ENCODE data around the gene MELK.

The MELK gene

GRCh38 chr9:36551129-36551528 lies 21.6 kb upstream of the MELK start:
- no peaks in the 10 kb centered on the region for H3K27me3 ChIP-seq (ENCODE audit: control insufficient read depth in 3 of 3, insufficient read depth in 3 of 3, low read depth in 1 of 3, low read length in 3 of 3)
- no peak overlapping the region for H2AK5ac ChIP-seq (ENCODE audit: low read depth, low read length)
- DNase-seq (ENCODE audit: low spot score): no peak
- no peaks in the 10 kb centered on the region for H3K36me3 ChIP-seq (replicated peaks in 1 of 2; ENCODE audit: control insufficient read depth in 2 of 2, insufficient read depth in 2 of 2, low read length in 2 of 2)
- H3K18ac ChIP-seq (ENCODE audit: low read length): no peak overlapping the region
- H3K27ac ChIP-seq (replicated peaks; ENCODE audit: low read length): no peak overlapping the region
- H2BK15ac ChIP-seq (ENCODE audit: low read length): no peak overlapping the region
- H3K4me3 ChIP-seq (ENCODE audit: low read length in 2 of 2): no peak overlapping the region
- no peak overlapping the region for H4K91ac ChIP-seq (ENCODE audit: low read depth, low read length, poor library complexity)
- no peak overlapping the region for H3K23ac ChIP-seq (ENCODE audit: low read depth, low read length, poor library complexity)
- H3K4me1 ChIP-seq (ENCODE audit: control insufficient read depth in 2 of 2, insufficient read depth in 1 of 2, low read depth in 1 of 2, low read length in 2 of 2): no peaks in the 10 kb centered on the region
- no peak overlapping the region for H2BK120ac ChIP-seq (ENCODE audit: low read depth, low read length)
- no peak overlapping the region for H3K9ac ChIP-seq (ENCODE audit: low read depth, low read length, poor library complexity)
- H2BK12ac ChIP-seq (ENCODE audit: low read length): no peak overlapping the region
- H3K4me2 ChIP-seq (ENCODE audit: insufficient read depth, low read length, poor library complexity, severe bottlenecking): no peak overlapping the region
- H3K14ac ChIP-seq (ENCODE audit: low read length): no peak overlapping the region
- no CpG with 5 or more reads among the region's 3 CpGs for WGBS, 2 donors (ENCODE audit: extremely low coverage in 2 of 2, insufficient read length in 2 of 2, insufficient replicate concordance in 1 of 2)
- H2AFZ ChIP-seq (ENCODE audit: low read length): no peak overlapping the region
- no peak overlapping the region for H4K8ac ChIP-seq (ENCODE audit: low read depth, low read length)
- no peak overlapping the region for H2BK5ac ChIP-seq (ENCODE audit: low read length)
- H3K9me3 ChIP-seq (replicated peaks in 1 of 2; ENCODE audit: control insufficient read depth in 2 of 2, insufficient read depth in 1 of 2, low read depth in 1 of 2, low read length in 2 of 2): no peaks in the 10 kb centered on the region
- H3K79me1 ChIP-seq (ENCODE audit: low read depth, low read length): no peaks in the 10 kb centered on the region
- H3K4ac ChIP-seq (ENCODE audit: low read length): no peak overlapping the region

- no peak overlapping the region for H2BK120ac ChIP-seq (ENCODE audit: low read depth, low read length)
- H3K36me3 ChIP-seq (replicated peaks in 1 of 2; ENCODE audit: control insufficient read depth in 2 of 2, insufficient read depth in 2 of 2, low read length in 2 of 2): no peaks in the 10 kb centered on the region
- H3K23ac ChIP-seq (ENCODE audit: low read depth, low read length, poor library complexity): no peak overlapping the region
- H2BK5ac ChIP-seq (ENCODE audit: low read length): no peak overlapping the region
- DNase-seq (ENCODE audit: low spot score): no peak
- H3K4me1 ChIP-seq (ENCODE audit: control insufficient read depth in 2 of 2, insufficient read depth in 1 of 2, low read depth in 1 of 2, low read length in 2 of 2): no peaks in the 10 kb centered on the region
- H2AK5ac ChIP-seq (ENCODE audit: low read depth, low read length): no peak overlapping the region
- H3K18ac ChIP-seq (ENCODE audit: low read length): no peak overlapping the region
- H3K4me3 ChIP-seq (ENCODE audit: low read length in 2 of 2): no peak overlapping the region
- H3K14ac ChIP-seq (ENCODE audit: low read length): no peak overlapping the region
- H3K79me1 ChIP-seq (ENCODE audit: low read depth, low read length): no peaks in the 10 kb centered on the region
- no peak overlapping the region for H3K9ac ChIP-seq (ENCODE audit: low read depth, low read length, poor library complexity)
- H2BK12ac ChIP-seq (ENCODE audit: low read length): no peak overlapping the region
- H3K4ac ChIP-seq (ENCODE audit: low read length): no peak overlapping the region
- no peak overlapping the region for H3K27ac ChIP-seq (replicated peaks; ENCODE audit: low read length)
- no peak overlapping the region for H3K4me2 ChIP-seq (ENCODE audit: insufficient read depth, low read length, poor library complexity, severe bottlenecking)
- H4K91ac ChIP-seq (ENCODE audit: low read depth, low read length, poor library complexity): no peak overlapping the region
- no peaks in the 10 kb centered on the region for H3K27me3 ChIP-seq (ENCODE audit: control insufficient read depth in 3 of 3, insufficient read depth in 3 of 3, low read depth in 1 of 3, low read length in 3 of 3)
- H2AFZ ChIP-seq (ENCODE audit: low read length): no peak overlapping the region
- no peaks in the 10 kb centered on the region for H3K9me3 ChIP-seq (replicated peaks in 1 of 2; ENCODE audit: control insufficient read depth in 2 of 2, insufficient read depth in 1 of 2, low read depth in 1 of 2, low read length in 2 of 2)
- H4K8ac ChIP-seq (ENCODE audit: low read depth, low read length): no peak overlapping the region
- WGBS, 2 donors (ENCODE audit: extremely low coverage in 2 of 2, insufficient read length in 2 of 2, insufficient replicate concordance in 1 of 2): no CpG with 5 or more reads among the region's 6 CpGs
- no peak overlapping the region for H2BK15ac ChIP-seq (ENCODE audit: low read length)
These were observed 20.8 kb upstream of the MELK start for GRCh38 chr9:36551910-36552309.

GRCh38 chr9:36559036-36559695 lies 13.5 kb upstream of the MELK start:
- Histone ChIP-seq H3K4me1 (ENCODE audit: control insufficient read depth in 2 of 2, insufficient read depth in 1 of 2, low read depth in 1 of 2, low read length in 2 of 2) (no peaks in the 10 kb centered on the region), H3K27ac (replicated peaks; ENCODE audit: low read length) (no peak overlapping the region), H2BK15ac (ENCODE audit: low read length) (no peak overlapping the region), H2BK12ac (ENCODE audit: low read length) (no peak overlapping the region), H3K4me2 (ENCODE audit: insufficient read depth, low read length, poor library complexity, severe bottlenecking) (no peak overlapping the region), H3K9me3 (replicated peaks in 1 of 2; ENCODE audit: control insufficient read depth in 2 of 2, insufficient read depth in 1 of 2, low read depth in 1 of 2, low read length in 2 of 2) (no peaks in the 10 kb centered on the region), H2AFZ (ENCODE audit: low read length) (peak overlapping the region; percentile 52), H3K4me3 (ENCODE audit: low read length in 2 of 2) (no peak overlapping the region), H2AK5ac (ENCODE audit: low read depth, low read length) (no peak overlapping the region), H3K27me3 (ENCODE audit: control insufficient read depth in 3 of 3, insufficient read depth in 3 of 3, low read depth in 1 of 3, low read length in 3 of 3) (no peaks in the 10 kb centered on the region), H3K18ac (ENCODE audit: low read length) (no peak overlapping the region), H4K8ac (ENCODE audit: low read depth, low read length) (no peak overlapping the region), H2BK5ac (ENCODE audit: low read length) (no peak overlapping the region), H3K36me3 (replicated peaks in 1 of 2; ENCODE audit: control insufficient read depth in 2 of 2, insufficient read depth in 2 of 2, low read length in 2 of 2) (no peaks in the 10 kb centered on the region), H3K9ac (ENCODE audit: low read depth, low read length, poor library complexity) (no peak overlapping the region), H2BK120ac (ENCODE audit: low read depth, low read length) (no peak overlapping the region), H3K4ac (ENCODE audit: low read length) (no peak overlapping the region), H4K91ac (ENCODE audit: low read depth, low read length, poor library complexity) (no peak overlapping the region), H3K14ac (ENCODE audit: low read length) (no peak overlapping the region), H3K79me1 (ENCODE audit: low read depth, low read length) (no peaks in the 10 kb centered on the region), H3K23ac (ENCODE audit: low read depth, low read length, poor library complexity) (no peak overlapping the region)
- WGBS, 2 donors (ENCODE audit: extremely low coverage in 2 of 2, insufficient read length in 2 of 2, insufficient replicate concordance in 1 of 2): no CpG with 5 or more reads among the region's 7 CpGs
- DNase-seq (ENCODE audit: low spot score): no peak

- no peak overlapping the region for H3K14ac ChIP-seq (ENCODE audit: low read length)
- no peak overlapping the region for H2BK120ac ChIP-seq (ENCODE audit: low read depth, low read length)
- H3K9me3 ChIP-seq (replicated peaks in 1 of 2; ENCODE audit: control insufficient read depth in 2 of 2, insufficient read depth in 1 of 2, low read depth in 1 of 2, low read length in 2 of 2): no peaks in the 10 kb centered on the region
- H3K27me3 ChIP-seq (ENCODE audit: control insufficient read depth in 3 of 3, insufficient read depth in 3 of 3, low read depth in 1 of 3, low read length in 3 of 3): no peaks in the 10 kb centered on the region
- no peak overlapping the region for H4K91ac ChIP-seq (ENCODE audit: low read depth, low read length, poor library complexity)
- no peak for DNase-seq (ENCODE audit: low spot score)
- no peak overlapping the region for H3K18ac ChIP-seq (ENCODE audit: low read length)
- no peak overlapping the region for H2BK12ac ChIP-seq (ENCODE audit: low read length)
- H2AK5ac ChIP-seq (ENCODE audit: low read depth, low read length): no peak overlapping the region
- H3K4me3 ChIP-seq (ENCODE audit: low read length in 2 of 2): no peak overlapping the region
- no peak overlapping the region for H2BK15ac ChIP-seq (ENCODE audit: low read length)
- H3K23ac ChIP-seq (ENCODE audit: low read depth, low read length, poor library complexity): no peak overlapping the region
- H2BK5ac ChIP-seq (ENCODE audit: low read length): no peak overlapping the region
- no peak overlapping the region for H3K4me2 ChIP-seq (ENCODE audit: insufficient read depth, low read length, poor library complexity, severe bottlenecking)
- H3K27ac ChIP-seq (replicated peaks; ENCODE audit: low read length): no peak overlapping the region
- no peaks in the 10 kb centered on the region for H3K79me1 ChIP-seq (ENCODE audit: low read depth, low read length)
- no peak overlapping the region for H3K4ac ChIP-seq (ENCODE audit: low read length)
- no CpG with 5 or more reads among the region's 2 CpGs for WGBS, 2 donors (ENCODE audit: extremely low coverage in 2 of 2, insufficient read length in 2 of 2, insufficient replicate concordance in 1 of 2)
- no peaks in the 10 kb centered on the region for H3K4me1 ChIP-seq (ENCODE audit: control insufficient read depth in 2 of 2, insufficient read depth in 1 of 2, low read depth in 1 of 2, low read length in 2 of 2)
- H3K36me3 ChIP-seq (replicated peaks in 1 of 2; ENCODE audit: control insufficient read depth in 2 of 2, insufficient read depth in 2 of 2, low read length in 2 of 2): no peaks in the 10 kb centered on the region
- H2AFZ ChIP-seq (ENCODE audit: low read length): no peak overlapping the region
- no peak overlapping the region for H3K9ac ChIP-seq (ENCODE audit: low read depth, low read length, poor library complexity)
- H4K8ac ChIP-seq (ENCODE audit: low read depth, low read length): no peak overlapping the region
These were observed 11.9 kb upstream of the MELK start for GRCh38 chr9:36560771-36561170.
